Activated CD8-positive, alpha-beta memory T cell treated with anti-CD3 and anti-CD28 coated beads for 4 hours (primary cell): ENCODE data around the gene HOXB1.

Experiments
- DNase-seq, 2 donors: peaks; one replicate each; pipeline ENCODE4 v3.0.0-alpha.2; 2020; ENCODE audit warnings: low read depth in 2 of 2

HOXB1 gene

GRCh38 chr17:48567646-48568354 is 37.0 kb upstream of the HOXB1 start:
- no peak for DNase-seq

GRCh38 chr17:48567209-48567608 is 36.4 kb upstream of the HOXB1 start:
- no peak for DNase-seq

- no peak for DNase-seq
Observed at GRCh38 chr17:48566717-48567116, 35.9 kb upstream of the HOXB1 start.

GRCh38 chr17:48565925-48566710 is 35.3 kb upstream of the HOXB1 start:
- DNase-seq = no peak

- no peak for DNase-seq
Observed at GRCh38 chr17:48565022-48565554, 34.3 kb upstream of the HOXB1 start.

- no peak for DNase-seq
Observed at GRCh38 chr17:48564188-48565021, 33.6 kb upstream of the HOXB1 start.

- DNase-seq = no peak
Observed at GRCh38 chr17:48563867-48564187, 33.0 kb upstream of the HOXB1 start.

GRCh38 chr17:48563385-48563838 is 32.6 kb upstream of the HOXB1 start:
- no peak for DNase-seq

GRCh38 chr17:48562934-48563333 is 32.1 kb upstream of the HOXB1 start:
- DNase-seq = no peak

GRCh38 chr17:48561884-48562810 is 31.3 kb upstream of the HOXB1 start:
- DNase-seq = no peak

- no peak for DNase-seq
Observed at GRCh38 chr17:48559840-48560817, 29.3 kb upstream of the HOXB1 start.

GRCh38 chr17:48559122-48559839 is 28.5 kb upstream of the HOXB1 start:
- no peak for DNase-seq

- no peak for DNase-seq
Observed at GRCh38 chr17:48558831-48559121, 28.0 kb upstream of the HOXB1 start.

GRCh38 chr17:48558057-48558830 is 27.4 kb upstream of the HOXB1 start:
- DNase-seq = no peak

GRCh38 chr17:48556576-48557401 is 26.0 kb upstream of the HOXB1 start:
- no peak for DNase-seq

GRCh38 chr17:48556229-48556575 is 25.4 kb upstream of the HOXB1 start:
- no peak for DNase-seq

GRCh38 chr17:48555258-48556228 is 24.7 kb upstream of the HOXB1 start:
- no peak for DNase-seq
